LNCaP clone FGC (cell line): Measurements from ENCODE around the gene BCAS3.

Source experiments
- DNase-seq: peaks from one replicate; pipeline ENCODE4 v3.0.0-alpha.2; 2011; ENCODE audit warnings: low read depth
- H3K4me3 ChIP-seq: 2 replicates; pipeline ENCODE4 v1.5.1; 2011; ENCODE audit warnings: mild to moderate bottlenecking, low read depth, low read length, control low read depth
- CTCF ChIP-seq: IDR thresholded peaks from 2 replicates; pipeline ENCODE4 v1.5.1; 2012; ENCODE audit warnings: mild to moderate bottlenecking; ENCODE audit not compliant: control insufficient read depth, insufficient read depth; ENCODE audit errors: extremely low read depth

The BCAS3 gene

GRCh38 chr17:61065263-61065773 lies 387.7 kb downstream of the BCAS3 start:
- DNase-seq: no peak
- H3K4me3 ChIP-seq: no peak overlapping the region

DNA sequence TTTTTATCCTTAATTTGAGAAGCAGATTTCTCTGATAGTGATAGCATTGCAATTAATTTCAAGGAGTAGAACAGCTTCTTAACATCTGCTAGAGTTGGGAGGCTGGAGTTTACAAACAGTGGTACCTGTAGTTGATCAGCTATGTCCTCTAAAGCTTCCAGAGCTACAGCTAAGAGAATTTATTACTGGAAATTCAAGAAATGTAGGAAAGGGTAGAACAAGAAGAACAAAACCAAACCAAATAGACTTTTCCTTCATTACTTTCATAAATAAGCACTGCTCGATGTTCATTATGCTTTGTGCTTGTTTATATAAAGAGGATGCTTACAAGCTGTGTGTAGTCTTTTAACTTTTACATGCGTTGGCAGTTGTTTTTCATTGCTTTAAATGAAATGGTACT lies 388.4 kb downstream of the BCAS3 start:
- H3K4me3 ChIP-seq: no peak overlapping the region
- no peak for TF ChIP-seq CTCF
- DNase-seq: no peak

More at GRCh38 chr17:61065263-61065773, 387.7 kb downstream of the BCAS3 start:
- TF ChIP-seq CTCF: no peak

DNA sequence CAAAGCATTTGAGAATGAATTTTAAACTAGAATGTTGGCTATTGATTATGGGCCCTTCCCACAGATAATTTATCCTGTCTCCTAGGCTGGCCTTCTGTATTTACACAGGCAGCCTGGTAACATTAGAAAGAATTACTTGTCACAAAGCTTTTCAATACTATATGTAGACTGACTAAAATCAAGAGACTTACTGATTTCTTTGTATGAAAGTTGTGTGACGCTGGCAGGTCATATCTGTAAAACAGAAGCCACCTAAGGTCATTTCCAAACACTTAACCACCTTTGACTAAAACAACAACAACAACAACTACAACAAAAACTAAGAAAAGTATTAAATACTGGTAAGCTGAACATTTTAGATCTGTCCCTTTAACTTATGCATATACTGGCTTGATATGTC lies 393.0 kb downstream of the BCAS3 start:
- DNase-seq: no peak
- no peak overlapping the region for H3K4me3 ChIP-seq
- no peak for TF ChIP-seq CTCF

DNA sequence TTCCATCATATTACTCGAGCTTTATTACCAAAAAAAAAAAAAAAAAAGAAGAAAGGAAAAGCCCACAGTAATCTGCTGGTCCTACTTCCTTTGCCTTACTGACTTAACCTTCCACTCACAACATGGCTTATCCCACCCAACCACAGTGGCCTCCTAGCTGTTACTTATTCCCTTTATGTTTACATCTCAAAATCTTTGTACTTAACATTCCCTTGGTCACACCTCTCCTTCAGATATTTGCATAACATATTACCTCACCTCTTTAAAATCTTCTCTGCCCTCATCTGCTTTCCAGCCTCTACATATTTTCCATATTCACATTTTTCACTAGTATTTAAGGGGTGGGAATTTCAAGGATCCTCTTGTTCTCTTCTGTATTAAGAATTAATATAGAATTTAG lies 395.0 kb downstream of the BCAS3 start:
- TF ChIP-seq CTCF: no peak
- DNase-seq: no peak
- H3K4me3 ChIP-seq: no peak overlapping the region

DNA sequence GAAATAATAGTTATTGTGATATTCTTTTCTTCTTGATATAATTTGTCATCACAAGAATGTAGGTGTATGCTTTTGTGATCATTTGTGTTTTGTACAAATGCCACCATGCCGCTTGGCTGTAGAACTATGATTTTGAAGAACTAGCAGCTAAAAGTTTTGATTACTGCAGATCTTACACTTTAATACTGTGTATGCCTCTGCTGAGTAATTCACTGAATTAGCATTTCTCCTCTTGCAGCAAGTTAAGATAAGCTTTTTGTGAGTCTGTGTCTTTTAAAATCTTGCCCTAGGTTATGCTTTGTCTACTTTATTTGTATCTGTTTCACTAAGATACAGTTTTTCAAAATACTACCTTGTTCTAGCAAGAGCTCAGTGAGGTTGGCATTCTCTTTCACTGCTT lies 395.5 kb downstream of the BCAS3 start:
- no peak for TF ChIP-seq CTCF
- H3K4me3 ChIP-seq: no peak overlapping the region
- no peak for DNase-seq

- DNase-seq: no peak
- H3K4me3 ChIP-seq: no peak overlapping the region
- no peak for TF ChIP-seq CTCF
Measured at GRCh38 chr17:61073799-61074513, 396.3 kb downstream of the BCAS3 start.

DNA sequence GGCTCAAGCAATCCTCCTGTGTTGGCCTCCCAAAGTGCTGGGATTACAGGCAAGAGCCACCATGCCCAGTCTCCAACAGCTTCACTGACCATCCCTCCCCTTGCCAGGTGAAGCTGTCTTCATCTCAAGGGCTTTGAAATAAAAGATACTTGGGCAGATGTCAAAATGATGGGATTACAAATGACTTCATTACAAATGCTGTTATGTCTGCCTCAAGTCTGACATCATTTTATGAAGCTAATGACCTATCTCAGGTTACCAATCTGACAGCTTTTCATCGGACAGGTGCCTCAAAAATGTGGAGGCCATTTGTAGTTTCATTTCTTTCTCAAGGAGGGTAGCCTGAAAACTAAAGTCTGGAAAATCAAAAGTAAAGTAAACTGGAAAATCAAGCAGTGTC lies 398.3 kb downstream of the BCAS3 start:
- H3K4me3 ChIP-seq: no peak overlapping the region
- no peak for DNase-seq
- no peak for TF ChIP-seq CTCF
